H1 (cell line): ENCODE results near the gene SOX6. TPM values are rescaled to one million over a fixed set of nuclear protein-coding genes. Genes with fewer than 3 reads are reported as not detected.

ENCODE experiments used
- CTCF ChIA-PET: fragments of 300-600 bp; sonication (Branson Sonifier 250); formaldehyde crosslinking; loops from one replicate; lab custom pipeline; 2021; ENCODE audit not compliant: partially characterized antibody; lab: Charles Lee
- POLR2A ChIA-PET: fragments of 300-600 bp; sonication (Branson Sonifier 250); formaldehyde crosslinking; loops from one replicate; lab custom pipeline; 2021; ENCODE audit warnings: inconsistent platforms; ENCODE audit not compliant: partially characterized antibody; lab: Charles Lee
- DNase-seq, 2 experiments: peaks; one replicate each; pipeline versions ENCODE4 v3.0.0 to v3.0.0-alpha.2; 2010 to 2022; ENCODE audit warnings: low spot score in 2 of 2, low read depth in 1 of 2, mixed read lengths in 1 of 2
- FAIRE-seq: peaks from 2 replicates; lab custom pipeline; 2011; peaks lifted over from hg19 to GRCh38; lab: Jason Lieb, UNC
- H2AFZ ChIP-seq: 2 replicates; pipeline ENCODE4 v1.8.1; 2012; ENCODE audit warnings: low read length, inconsistent platforms
- H2AK5ac ChIP-seq: 2 replicates; pipeline ENCODE4 v1.6.1; 2013; ENCODE audit warnings: low read depth, low read length
- H2BK120ac ChIP-seq: replicated peaks from 2 replicates; pipeline ENCODE3; 2013; ENCODE audit warnings: low read depth, low read length, inconsistent platforms
- H2BK12ac ChIP-seq: 2 replicates; pipeline ENCODE4 v1.6.1; 2013; ENCODE audit warnings: low read depth, low read length
- H2BK15ac ChIP-seq: 2 replicates; pipeline ENCODE4 v1.6.1; 2013; ENCODE audit warnings: low read length
- H2BK20ac ChIP-seq: 2 replicates; pipeline ENCODE4 v1.6.1; 2013; ENCODE audit warnings: low read length
- H2BK5ac ChIP-seq: 2 replicates; pipeline ENCODE4 v1.6.1; 2013; ENCODE audit warnings: low read depth, low read length
- H3K14ac ChIP-seq: 2 replicates; pipeline ENCODE4 v1.6.1; 2013; ENCODE audit warnings: inconsistent platforms; ENCODE audit not compliant: insufficient read length
- H3K18ac ChIP-seq: 2 replicates; pipeline ENCODE4 v1.6.1; 2013; ENCODE audit warnings: low read length; ENCODE audit errors: extremely low read depth
- H3K23ac ChIP-seq: 2 replicates; pipeline ENCODE4 v1.6.1; 2013; ENCODE audit warnings: inconsistent platforms; ENCODE audit not compliant: insufficient read length
- H3K23me2 ChIP-seq: 2 replicates; pipeline ENCODE4 v1.6.1; 2013; ENCODE audit warnings: low read depth, low read length
- H3K27ac ChIP-seq: 2 replicates; pipeline ENCODE4 v1.6.1; 2011; ENCODE audit warnings: low read depth, low read length, inconsistent platforms
- H3K27me3 ChIP-seq, 4 experiments: replicated peaks in 1 of 4; 1 replicate in 1 of 4; 2 replicates in 3 of 4; pipeline versions ENCODE4 v1.6.1 to v1.8.1; 2011 to 2013; ENCODE audit warnings: low read length in 3 of 4, mild to moderate bottlenecking in 3 of 4, inconsistent platforms in 2 of 4, mixed read lengths in 2 of 4, moderate library complexity in 1 of 4; ENCODE audit not compliant: control insufficient read depth in 3 of 4, insufficient read depth in 3 of 4; ENCODE audit errors: extremely low read depth in 1 of 4
- H3K36me3 ChIP-seq, 4 experiments: 2 replicates each; pipeline versions ENCODE4 v1.6.1 to v1.8.1; 2011 to 2013; ENCODE audit warnings: mild to moderate bottlenecking in 4 of 4, low read length in 3 of 4, moderate library complexity in 2 of 4, control low read depth in 1 of 4, inconsistent platforms in 1 of 4; ENCODE audit not compliant: insufficient read depth in 4 of 4, control insufficient read depth in 2 of 4
- H3K4ac ChIP-seq: replicated peaks from 2 replicates; pipeline ENCODE3; 2013; ENCODE audit warnings: low read length, low read depth, mixed read lengths, inconsistent platforms; ENCODE audit not compliant: insufficient read length
- H3K4me1 ChIP-seq, 4 experiments: replicated peaks in 1 of 4; 1 replicate in 1 of 4; 2 replicates in 3 of 4; pipeline versions ENCODE4 v1.6.1 to v1.8.1; 2011 to 2013; ENCODE audit warnings: low read length in 3 of 4, inconsistent platforms in 2 of 4, mixed read lengths in 1 of 4; ENCODE audit not compliant: insufficient read depth in 4 of 4, control insufficient read depth in 3 of 4
- H3K4me2 ChIP-seq, 2 experiments: 2 replicates each; pipeline versions ENCODE4 v1.6.1 to v1.8.1; 2011 to 2013; ENCODE audit warnings: low read depth in 2 of 2, low read length in 2 of 2, control low read depth in 1 of 2, inconsistent platforms in 1 of 2, mild to moderate bottlenecking in 1 of 2; ENCODE audit not compliant: insufficient read depth in 1 of 2
- H3K4me3 ChIP-seq, 4 experiments: fragments of 200-600, 300-600 bp in 1 of 4; sonication (generic), shearing (Covaris generic), sonication (Bioruptor Twin) in 1 of 4; 2 replicates each; pipeline versions ENCODE4 v1.5.1 to v1.8.1; 2011 to 2016; ENCODE audit warnings: low read length in 4 of 4, low read depth in 3 of 4, control low read depth in 2 of 4, inconsistent platforms in 2 of 4, mild to moderate bottlenecking in 2 of 4, mixed read lengths in 1 of 4, moderate library complexity in 1 of 4; ENCODE audit not compliant: insufficient read depth in 2 of 4; ENCODE audit errors: extremely low read depth in 1 of 4
- H3K56ac ChIP-seq: replicated peaks from 2 replicates; pipeline ENCODE3; 2013; ENCODE audit warnings: low read depth, mild to moderate bottlenecking, mixed read lengths, low read length, inconsistent platforms; ENCODE audit not compliant: insufficient read length
- H3K79me1 ChIP-seq: 2 replicates; pipeline ENCODE4 v1.6.1; 2013; ENCODE audit warnings: low read depth, low read length, control low read depth
- H3K79me2 ChIP-seq, 2 experiments: 2 replicates each; pipeline versions ENCODE4 v1.6.1 to v1.8.1; 2012 to 2013; ENCODE audit warnings: low read length in 2 of 2, mild to moderate bottlenecking in 2 of 2, inconsistent platforms in 1 of 2; ENCODE audit not compliant: insufficient read depth in 2 of 2, control insufficient read depth in 1 of 2
- H3K9ac ChIP-seq, 4 experiments: replicated peaks in 1 of 4; 1 replicate in 1 of 4; 2 replicates in 3 of 4; pipeline versions ENCODE4 v1.6.1 to v1.8.1; 2011 to 2013; ENCODE audit warnings: low read depth in 3 of 4, low read length in 3 of 4, control low read depth in 2 of 4, mild to moderate bottlenecking in 2 of 4, moderate library complexity in 2 of 4, inconsistent platforms in 1 of 4; ENCODE audit errors: extremely low read depth in 1 of 4
- H3K9me3 ChIP-seq, 2 experiments: 2 replicates each; pipeline versions ENCODE4 v1.6.1 to v1.8.1; 2012 to 2013; ENCODE audit warnings: mild to moderate bottlenecking in 2 of 2, moderate library complexity in 2 of 2, control low read depth in 1 of 2, inconsistent platforms in 1 of 2, low read depth in 1 of 2, low read length in 1 of 2, mixed read lengths in 1 of 2; ENCODE audit not compliant: insufficient read depth in 2 of 2
- H4K20me1 ChIP-seq, 2 experiments: replicated peaks in 1 of 2; 2 replicates each; pipeline versions ENCODE3 to v1.8.1; 2011 to 2013; ENCODE audit warnings: inconsistent platforms in 2 of 2, low read length in 2 of 2, mild to moderate bottlenecking in 1 of 2; ENCODE audit not compliant: insufficient read depth in 2 of 2, control insufficient read depth in 1 of 2
- H4K5ac ChIP-seq: 2 replicates; pipeline ENCODE4 v1.6.1; 2013; ENCODE audit warnings: low read length, low read depth, mixed read lengths, inconsistent platforms; ENCODE audit not compliant: insufficient read length
- H4K8ac ChIP-seq: 2 replicates; pipeline ENCODE4 v1.8.0; 2013; ENCODE audit warnings: mild to moderate bottlenecking, moderate library complexity, low read length, inconsistent platforms; ENCODE audit not compliant: insufficient read depth; ENCODE audit errors: extremely low read depth
- H4K91ac ChIP-seq: replicated peaks from 2 replicates; pipeline ENCODE3; 2013; ENCODE audit warnings: low read length, mixed read lengths, inconsistent platforms; ENCODE audit not compliant: insufficient read length
- BCL11A ChIP-seq, 2 experiments: IDR thresholded peaks; one replicate each; pipeline ENCODE4 v1.6.1; 2011; ENCODE audit warnings: low read depth in 2 of 2, low read length in 2 of 2, mild to moderate bottlenecking in 2 of 2
- CHD2 ChIP-seq: IDR thresholded peaks from 2 replicates; pipeline ENCODE4 v1.6.1; 2012; ENCODE audit warnings: low read length, improper control_type of control experiment
- KDM1A ChIP-seq: fragments of 200-600, 300-600 bp; sonication (generic); IDR thresholded peaks from 2 replicates; pipeline ENCODE4 v1.7.1; 2016; ENCODE audit warnings: mild to moderate bottlenecking, low read length, borderline replicate concordance
- POU5F1 ChIP-seq: IDR thresholded peaks from 2 replicates; pipeline ENCODE4 v1.6.1; 2011; ENCODE audit warnings: low read depth, mild to moderate bottlenecking, low read length, moderate library complexity
- RFX5 ChIP-seq: IDR thresholded peaks from 2 replicates; pipeline ENCODE4 v1.6.1; 2011; ENCODE audit warnings: low read depth, low read length, improper control_type of control experiment, borderline replicate concordance
- SP2 ChIP-seq: IDR thresholded peaks from 2 replicates; pipeline ENCODE4 v1.6.1; 2012; ENCODE audit warnings: mild to moderate bottlenecking, low read length, inconsistent platforms
- SRF ChIP-seq: IDR thresholded peaks from 2 replicates; pipeline ENCODE4 v1.6.1; 2011; ENCODE audit warnings: mild to moderate bottlenecking, low read depth, low read length, moderate library complexity
- TCF12 ChIP-seq: IDR thresholded peaks from 2 replicates; pipeline ENCODE4 v1.6.1; 2011; ENCODE audit warnings: low read depth, mild to moderate bottlenecking, low read length
- WGBS, 2 experiments: shearing (Covaris generic) in 1 of 2; methylation state at CpG; one replicate each; pipeline versions ENCODE4 v1.1.6 to v1.1.7; 2013 to 2015; ENCODE audit warnings: low lambda C conversion rate in 2 of 2, mixed read lengths in 2 of 2, inconsistent platforms in 1 of 2, low coverage in 1 of 2, missing lambda C conversion rate in 1 of 2; ENCODE audit not compliant: insufficient replicate concordance in 2 of 2, insufficient coverage in 1 of 2, insufficient read length in 1 of 2; ENCODE audit errors: extremely low coverage in 1 of 2, missing lambda C conversion rate in 1 of 2; 5-methylcytosine and 5-hydroxymethylcytosine counted together
- polyA plus RNA-seq, 7 experiments: library from polyadenylated mRNA; depleted of rRNA in 3 of 7; stranded (reverse) in 5 of 7; unstranded in 2 of 7; fragments of >200 nt in 5 of 7; fragments of 200-250 nt in 2 of 7; gene quantifications; 1 replicate in 5 of 7; 2 replicates in 1 of 7; 4 replicates in 1 of 7; pipeline versions ENCODE4 v1.2.1 to v1.2.3, GENCODE V29; 2011 to 2013; ENCODE audit warnings: missing spikeins in 2 of 7, mixed read lengths in 2 of 7
- total RNA-seq: library from RNA; stranded (reverse); fragmentation: NEBNext Ultra II Directional; extraction: Animal tissue kit (Norgen Biotek cat#: 25700); gene quantifications from 2 replicates; pipeline ENCODE4 v1.2.1, GENCODE V29; 2021

SOX6 gene
- total and polyA plus RNA-seq, 2 of the 8 experiments (the other 6 are each of a cell fraction or from before 2014, with no cell fraction given) = 0.09 TPM; not detected in 1

- Histone ChIP-seq H3K56ac (no peak overlapping the region), H3K9me3 (no peaks in the 10 kb centered on the region), H2BK20ac (no peak overlapping the region), H3K36me3 (no peaks in the 10 kb centered on the region), H3K23ac (no peak overlapping the region), H3K79me2 (no peaks in the 10 kb centered on the region), H3K27ac (no peak overlapping the region), H3K4me1 (peaks cover 0 to 3% (median 1%) of the 10 kb centered on the region in 4 experiments; a peak in 1 of 7 replicates), H2AFZ (peak overlapping the region; percentile 82; the same call in 1 of the 2 replicates), H2BK5ac (no peak overlapping the region), H3K27me3 (peaks cover 0 to 2% (median under 1%) of the 10 kb centered on the region in 4 experiments; a peak in 1 of 7 replicates), H4K5ac (no peak overlapping the region), H3K9ac (no peak overlapping the region), H2AK5ac (no peak overlapping the region), H4K91ac (no peak overlapping the region), H3K4me3 (no peak overlapping the region), H3K23me2 (no peaks in the 10 kb centered on the region), H2BK12ac (no peak overlapping the region), H4K8ac (no peak overlapping the region), H3K18ac (no peak overlapping the region), H2BK120ac (no peak overlapping the region), H2BK15ac (no peak overlapping the region), H3K4ac (no peak overlapping the region), H4K20me1 (no peaks in the 10 kb centered on the region), H3K4me2 (no peak overlapping the region), H3K79me1 (no peaks in the 10 kb centered on the region), H3K14ac (no peak overlapping the region)
- ChIA-PET POLR2A (no interaction called here), CTCF (interaction anchor here (1.0 to 1.7 kb wide), 2 partner anchors 21 to 137 kb away, joined by 3 to 5 read pairs; no protein-coding TSS in a partner anchor)
- DNase-seq (no peak), FAIRE-seq (no peak)
- WGBS, 2 experiments = 95% methylated on average over 2 of the region's 2 CpGs; no CpG with 5 or more reads in 1 of the 2 experiments
- TF ChIP-seq BCL11A (IDR thresholded peaks at IDR 0.05; ENCODE audit: low read depth in 2 of 2, low read length in 2 of 2) (no peak), KDM1A (no peak), CHD2 (no peak), POU5F1 (no peak), SRF (no peak), SP2 (no peak), RFX5 (no peak), TCF12 (no peak)
These were observed 388.4 kb downstream of the SOX6 start for GRCh38 chr11:15967966-15968365.
